ENCODE results near the gene DNAJC1.

DNAJC1 gene

DNA sequence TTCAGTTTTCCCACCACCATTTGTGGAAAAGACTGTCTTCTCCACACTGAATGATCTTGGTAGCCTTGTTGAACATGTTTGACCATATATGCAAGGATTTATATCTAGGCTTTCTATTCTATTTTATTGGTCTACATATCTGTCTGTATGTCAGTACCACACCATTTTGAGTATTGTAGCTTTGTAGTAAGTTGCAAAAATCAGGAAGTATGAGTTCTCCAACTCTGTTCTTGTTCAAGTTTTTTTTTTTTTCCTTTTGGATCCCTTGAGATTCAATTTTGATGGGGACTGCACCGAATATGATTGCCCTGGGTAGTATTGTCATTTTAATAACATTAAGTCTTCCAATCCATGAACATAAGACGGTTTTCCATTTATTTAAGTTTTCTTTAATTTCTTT lies 176.8 kb downstream of the DNAJC1 start:
- TF ChIP-seq YY1 (IDR thresholded peaks at IDR 0.05; ENCODE audit: low read depth) (no peak), TAF1 (IDR thresholded peaks at IDR 0.05; ENCODE audit: low read depth) (no peak), RAD21 (IDR thresholded peaks at IDR 0.05; ENCODE audit: low read depth) (no peak), CREB1 (IDR thresholded peaks at IDR 0.05; ENCODE audit: low read depth) (no peak), EGR1 (IDR thresholded peaks at IDR 0.05) (no peak)
- TF ChIP-seq, protein P1, sequence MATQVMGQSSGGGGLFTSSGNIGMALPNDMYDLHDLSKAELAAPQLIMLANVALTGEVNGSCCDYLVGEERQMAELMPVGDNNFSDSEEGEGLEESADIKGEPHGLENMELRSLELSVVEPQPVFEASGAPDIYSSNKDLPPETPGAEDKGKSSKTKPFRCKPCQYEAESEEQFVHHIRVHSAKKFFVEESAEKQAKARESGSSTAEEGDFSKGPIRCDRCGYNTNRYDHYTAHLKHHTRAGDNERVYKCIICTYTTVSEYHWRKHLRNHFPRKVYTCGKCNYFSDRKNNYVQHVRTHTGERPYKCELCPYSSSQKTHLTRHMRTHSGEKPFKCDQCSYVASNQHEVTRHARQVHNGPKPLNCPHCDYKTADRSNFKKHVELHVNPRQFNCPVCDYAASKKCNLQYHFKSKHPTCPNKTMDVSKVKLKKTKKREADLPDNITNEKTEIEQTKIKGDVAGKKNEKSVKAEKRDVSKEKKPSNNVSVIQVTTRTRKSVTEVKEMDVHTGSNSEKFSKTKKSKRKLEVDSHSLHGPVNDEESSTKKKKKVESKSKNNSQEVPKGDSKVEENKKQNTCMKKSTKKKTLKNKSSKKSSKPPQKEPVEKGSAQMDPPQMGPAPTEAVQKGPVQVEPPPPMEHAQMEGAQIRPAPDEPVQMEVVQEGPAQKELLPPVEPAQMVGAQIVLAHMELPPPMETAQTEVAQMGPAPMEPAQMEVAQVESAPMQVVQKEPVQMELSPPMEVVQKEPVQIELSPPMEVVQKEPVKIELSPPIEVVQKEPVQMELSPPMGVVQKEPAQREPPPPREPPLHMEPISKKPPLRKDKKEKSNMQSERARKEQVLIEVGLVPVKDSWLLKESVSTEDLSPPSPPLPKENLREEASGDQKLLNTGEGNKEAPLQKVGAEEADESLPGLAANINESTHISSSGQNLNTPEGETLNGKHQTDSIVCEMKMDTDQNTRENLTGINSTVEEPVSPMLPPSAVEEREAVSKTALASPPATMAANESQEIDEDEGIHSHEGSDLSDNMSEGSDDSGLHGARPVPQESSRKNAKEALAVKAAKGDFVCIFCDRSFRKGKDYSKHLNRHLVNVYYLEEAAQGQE (IDR thresholded peaks at IDR 0.05; ENCODE audit: low read depth), result no peak
- TF ChIP-seq, protein P2, sequence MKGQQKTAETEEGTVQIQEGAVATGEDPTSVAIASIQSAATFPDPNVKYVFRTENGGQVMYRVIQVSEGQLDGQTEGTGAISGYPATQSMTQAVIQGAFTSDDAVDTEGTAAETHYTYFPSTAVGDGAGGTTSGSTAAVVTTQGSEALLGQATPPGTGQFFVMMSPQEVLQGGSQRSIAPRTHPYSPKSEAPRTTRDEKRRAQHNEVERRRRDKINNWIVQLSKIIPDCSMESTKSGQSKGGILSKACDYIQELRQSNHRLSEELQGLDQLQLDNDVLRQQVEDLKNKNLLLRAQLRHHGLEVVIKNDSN (IDR thresholded peaks at IDR 0.05), result no peak

DNA sequence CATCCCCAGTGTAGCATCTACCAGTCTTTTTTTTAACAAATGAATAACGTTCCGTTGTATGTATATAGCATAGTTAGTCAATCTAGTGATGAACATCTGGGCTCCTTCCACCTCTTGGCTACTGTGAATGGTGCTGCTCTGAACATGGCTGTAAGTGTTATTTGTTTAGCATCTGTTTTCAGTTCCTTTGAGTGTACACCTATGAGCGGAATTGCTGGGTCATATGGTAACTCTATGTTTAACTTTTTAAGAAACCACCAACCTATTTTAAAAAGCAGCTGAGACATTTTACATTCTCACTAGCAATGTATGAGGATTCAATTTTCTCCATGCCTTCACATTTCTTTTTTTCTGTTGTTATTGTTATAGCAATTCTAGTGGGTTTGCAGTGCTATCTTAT lies 178.2 kb downstream of the DNAJC1 start:
- TF ChIP-seq, protein P2 (IDR thresholded peaks at IDR 0.05), result no peak
- TF ChIP-seq YY1 (IDR thresholded peaks at IDR 0.05; ENCODE audit: low read depth) (no peak), RAD21 (IDR thresholded peaks at IDR 0.05; ENCODE audit: low read depth) (no peak), FOXM1 (IDR thresholded peaks at IDR 0.05; ENCODE audit: borderline replicate concordance, low read depth) (no peak), TCF12 (IDR thresholded peaks at IDR 0.05; ENCODE audit: low read depth) (no peak), TEAD4 (IDR thresholded peaks at IDR 0.05) (no peak), EP300 (IDR thresholded peaks at IDR 0.05; ENCODE audit: borderline replicate concordance) (no peak), EGR1 (IDR thresholded peaks at IDR 0.05) (no peak), NFIC (IDR thresholded peaks at IDR 0.05) (no peak), TAF1 (IDR thresholded peaks at IDR 0.05; ENCODE audit: low read depth) (no peak), ZBTB7A (IDR thresholded peaks at IDR 0.05; ENCODE audit: low read depth) (no peak), CEBPB (IDR thresholded peaks at IDR 0.05) (no peak), CREB1 (IDR thresholded peaks at IDR 0.05; ENCODE audit: low read depth) (no peak)
- TF ChIP-seq, protein P3, sequence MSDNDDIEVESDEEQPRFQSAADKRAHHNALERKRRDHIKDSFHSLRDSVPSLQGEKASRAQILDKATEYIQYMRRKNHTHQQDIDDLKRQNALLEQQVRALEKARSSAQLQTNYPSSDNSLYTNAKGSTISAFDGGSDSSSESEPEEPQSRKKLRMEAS (IDR thresholded peaks at IDR 0.05), result no peak
- TF ChIP-seq, protein P1 (IDR thresholded peaks at IDR 0.05; ENCODE audit: low read depth), result no peak

DNA sequence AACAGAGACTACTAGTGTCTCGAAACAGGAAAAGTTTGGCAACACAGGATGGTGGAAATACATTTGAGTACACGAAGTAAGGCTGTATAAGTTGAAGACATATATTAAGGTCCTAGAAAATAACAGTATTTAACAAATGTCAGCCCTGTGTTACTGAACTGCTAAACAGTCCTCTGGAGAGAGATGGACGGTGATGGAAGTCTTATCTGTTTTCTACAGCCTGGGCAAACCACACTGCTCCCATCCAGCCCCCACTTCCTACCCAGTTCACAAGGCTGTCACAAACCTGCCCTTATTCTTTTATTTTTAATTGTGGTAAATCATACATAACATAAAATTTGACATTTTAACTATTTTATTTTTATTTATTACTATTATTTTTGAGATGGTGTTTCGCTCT lies 179.1 kb downstream of the DNAJC1 start:
- TF ChIP-seq, protein P3 (IDR thresholded peaks at IDR 0.05), result no peak
- no peak for TF ChIP-seq CEBPB (IDR thresholded peaks at IDR 0.05)
- TF ChIP-seq, protein P1 (IDR thresholded peaks at IDR 0.05; ENCODE audit: low read depth), result no peak
- TF ChIP-seq RAD21 (IDR thresholded peaks at IDR 0.05; ENCODE audit: low read depth), result no peak
- TF ChIP-seq EGR1 (IDR thresholded peaks at IDR 0.05), result no peak
- TF ChIP-seq TCF12 (IDR thresholded peaks at IDR 0.05; ENCODE audit: low read depth), result no peak
- no peak for TF ChIP-seq EP300 (IDR thresholded peaks at IDR 0.05; ENCODE audit: borderline replicate concordance)
- TF ChIP-seq FOXM1 (IDR thresholded peaks at IDR 0.05; ENCODE audit: borderline replicate concordance, low read depth), result no peak
- no peak for TF ChIP-seq CREB1 (IDR thresholded peaks at IDR 0.05; ENCODE audit: low read depth)

DNA sequence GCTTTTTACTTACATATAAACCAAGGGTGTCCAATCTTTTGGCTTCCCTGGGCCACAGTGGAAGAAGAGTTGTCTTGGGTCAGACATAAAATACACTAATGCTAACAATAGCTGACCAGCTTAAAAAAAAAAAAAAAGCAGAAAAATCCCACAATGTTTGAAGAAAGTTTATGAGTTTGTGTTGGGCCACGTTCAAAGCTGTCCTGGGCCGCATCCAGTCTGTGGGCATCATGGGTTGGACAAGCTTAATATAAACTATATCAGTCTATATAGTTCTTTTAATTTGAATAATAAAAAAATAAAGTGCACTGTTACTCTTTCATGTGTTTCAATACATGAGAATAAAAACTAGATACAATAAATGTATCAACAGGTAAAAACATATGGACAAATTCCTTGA lies 179.9 kb downstream of the DNAJC1 start:
- no peak for TF ChIP-seq FOXM1 (IDR thresholded peaks at IDR 0.05; ENCODE audit: borderline replicate concordance, low read depth)
- no peak for TF ChIP-seq TAF1 (IDR thresholded peaks at IDR 0.05; ENCODE audit: low read depth)
- no peak for TF ChIP-seq EGR1 (IDR thresholded peaks at IDR 0.05)

DNA sequence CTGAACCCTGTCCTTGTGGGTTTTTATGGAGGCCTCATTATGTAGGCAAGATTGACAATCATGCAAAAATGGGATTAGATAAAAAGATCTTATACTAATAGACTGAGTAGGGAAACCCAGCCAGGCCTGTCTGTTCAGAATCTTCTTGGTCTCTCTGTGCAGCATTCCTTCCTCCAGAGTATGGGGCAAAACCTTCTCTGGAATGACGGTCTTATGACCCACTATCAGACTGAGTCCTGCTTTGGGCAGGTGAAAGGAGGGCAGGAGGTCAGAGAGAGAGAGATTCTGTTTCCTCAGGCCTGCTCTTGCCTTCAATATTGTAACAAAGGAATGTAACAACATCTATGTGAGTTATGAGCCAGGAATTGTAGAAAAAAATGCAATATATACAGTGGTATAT lies 182.6 kb downstream of the DNAJC1 start:
- TF ChIP-seq CEBPB (IDR thresholded peaks at IDR 0.05), result no peak
- TF ChIP-seq CREB1 (IDR thresholded peaks at IDR 0.05; ENCODE audit: low read depth), result no peak
- TF ChIP-seq ZBTB7A (IDR thresholded peaks at IDR 0.05; ENCODE audit: low read depth), result no peak
- TF ChIP-seq NFIC (IDR thresholded peaks at IDR 0.05), result no peak
- TF ChIP-seq FOXM1 (IDR thresholded peaks at IDR 0.05; ENCODE audit: borderline replicate concordance, low read depth), result no peak
- no peak for TF ChIP-seq YY1 (IDR thresholded peaks at IDR 0.05; ENCODE audit: low read depth)
- TF ChIP-seq EGR1 (IDR thresholded peaks at IDR 0.05), result no peak
- TF ChIP-seq, protein P2 (IDR thresholded peaks at IDR 0.05), result no peak
- no peak for TF ChIP-seq TEAD4 (IDR thresholded peaks at IDR 0.05)
- TF ChIP-seq, protein P3 (IDR thresholded peaks at IDR 0.05), result no peak
- no peak for TF ChIP-seq TAF1 (IDR thresholded peaks at IDR 0.05; ENCODE audit: low read depth)
- TF ChIP-seq, protein P1 (IDR thresholded peaks at IDR 0.05; ENCODE audit: low read depth), result no peak
- TF ChIP-seq RAD21 (IDR thresholded peaks at IDR 0.05; ENCODE audit: low read depth), result no peak
- TF ChIP-seq EP300 (IDR thresholded peaks at IDR 0.05; ENCODE audit: borderline replicate concordance), result no peak
- no peak for TF ChIP-seq TCF12 (IDR thresholded peaks at IDR 0.05; ENCODE audit: low read depth)

Data from Ishikawa (cell line).